HG02588 (cell line): ENCODE results near the gene KCNIP3.
"Not testable (repeated sequence)": the region's sequence is repeated elsewhere in the genome, so short reads cannot be mapped to it uniquely, and the experiment has no call there.

Experiments used
- ATAC-seq: cut with Tn5 transposase; IDR thresholded peaks from one replicate; pipeline ENCODE4 v1.9.1; 2021; ENCODE audit warnings: mild to moderate bottlenecking, moderate library complexity; ENCODE audit not compliant: unreplicated experiment

The KCNIP3 gene

DNA sequence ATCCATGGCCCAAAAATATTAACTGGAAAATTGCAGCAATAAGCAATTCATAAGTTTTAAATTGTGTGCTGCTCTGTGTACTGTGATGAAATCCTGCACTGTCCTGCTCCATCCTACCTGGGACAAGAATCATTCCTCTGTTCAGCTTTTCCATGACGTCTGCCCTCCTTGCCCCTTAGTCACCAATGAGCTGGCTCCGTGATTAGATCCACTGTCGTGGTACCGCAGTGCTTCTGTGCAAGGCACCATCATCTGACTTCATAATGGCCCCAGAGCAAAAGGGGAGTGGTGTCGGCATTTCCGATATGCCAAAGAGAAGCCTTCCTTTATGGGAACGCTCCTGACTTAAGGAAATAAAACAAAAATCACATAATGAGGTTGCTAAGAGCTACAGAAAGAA lies 101.9 kb downstream of the KCNIP3 start:
- ATAC-seq: no peak

DNA sequence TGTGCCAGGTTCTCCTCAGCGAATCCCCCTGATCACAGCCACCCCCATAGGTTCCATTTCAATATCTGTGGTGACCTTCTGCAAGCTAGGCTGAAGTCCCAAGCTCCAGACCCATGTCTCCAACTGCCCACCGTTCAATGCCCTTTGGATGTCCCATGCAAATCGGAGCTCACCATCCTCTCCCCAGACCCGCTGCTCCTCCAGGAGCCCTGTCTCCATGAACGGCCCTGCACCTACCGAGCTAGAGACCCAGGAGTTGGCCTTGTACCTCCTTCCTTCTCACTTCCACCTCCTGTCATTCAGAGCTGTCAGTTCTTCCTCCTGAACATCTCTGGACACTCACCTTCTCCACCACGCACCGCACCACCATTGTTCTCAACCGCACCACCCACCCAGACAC lies 104.3 kb downstream of the KCNIP3 start:
- ATAC-seq: no peak

DNA sequence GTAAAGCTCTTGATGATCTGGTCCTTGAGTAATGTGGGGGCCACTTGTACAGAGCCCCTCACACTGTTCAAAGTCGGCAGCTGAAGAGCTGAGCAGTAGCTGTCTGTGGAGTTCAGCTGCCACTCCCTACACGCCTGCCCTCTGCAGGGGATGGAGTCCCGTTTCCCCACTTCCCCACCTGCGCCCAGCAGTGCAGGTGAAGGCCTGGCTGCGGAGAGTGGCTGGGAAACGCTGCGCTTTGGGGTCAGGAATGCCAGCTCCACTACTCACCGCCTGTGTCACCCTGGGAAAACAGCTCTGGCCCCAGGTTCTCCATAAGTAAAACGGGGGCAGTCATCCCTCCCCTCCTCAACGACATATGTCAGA lies 104.8 kb downstream of the KCNIP3 start:
- ATAC-seq: peak; percentile 18

DNA sequence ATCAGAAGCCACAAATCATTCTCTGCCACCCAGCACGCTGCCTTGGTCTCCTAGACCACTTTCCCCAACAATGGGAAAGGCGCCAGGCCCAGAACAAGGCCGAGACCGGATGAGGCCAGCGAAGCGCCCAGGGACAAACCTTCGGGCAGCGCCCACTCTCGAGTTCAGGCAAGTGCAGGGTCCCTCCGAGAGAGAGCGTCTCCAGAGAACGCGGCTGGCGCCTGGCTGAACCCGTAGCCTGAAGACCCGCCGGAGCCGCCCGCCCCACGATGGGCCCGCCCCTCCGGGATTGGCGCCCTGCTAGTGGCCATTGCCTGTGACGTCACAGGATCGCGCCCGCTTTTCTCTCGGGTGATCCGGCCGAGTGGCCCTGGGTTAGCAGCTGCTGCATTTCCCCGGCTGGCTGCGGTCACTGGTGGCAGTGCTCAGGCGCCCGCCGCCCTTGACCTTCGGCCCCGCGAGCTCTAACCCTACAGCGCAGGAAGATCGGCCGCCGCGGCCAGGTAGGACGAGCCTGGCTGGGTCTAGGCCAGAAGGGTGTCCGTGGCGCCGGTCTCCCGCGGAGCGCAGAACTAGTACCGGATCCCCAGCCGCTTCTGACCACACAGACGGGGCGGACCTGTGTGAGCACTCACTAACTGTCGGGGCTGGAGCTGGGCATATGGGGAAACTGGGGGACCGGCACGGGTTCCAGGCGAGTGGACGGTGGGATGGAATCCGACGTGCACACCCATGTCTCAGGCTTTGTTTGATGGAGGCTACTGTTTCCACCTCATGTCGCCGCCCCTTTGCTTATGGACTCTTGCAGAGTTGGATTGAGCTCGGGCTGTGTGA lies 105.4 kb downstream of the KCNIP3 start, which contains the start of gene FAHD2A:
FAHD2A (plus strand) TSS at position 339 of the 834 bp plus-strand sequence. CDS start 2,851 bp downstream, outside the sequence.
- ATAC-seq: peak; percentile 96

- ATAC-seq: peak; percentile 25
These were observed 106.1 kb downstream of the KCNIP3 start for GRCh38 chr2:95403204-95403721.

DNA sequence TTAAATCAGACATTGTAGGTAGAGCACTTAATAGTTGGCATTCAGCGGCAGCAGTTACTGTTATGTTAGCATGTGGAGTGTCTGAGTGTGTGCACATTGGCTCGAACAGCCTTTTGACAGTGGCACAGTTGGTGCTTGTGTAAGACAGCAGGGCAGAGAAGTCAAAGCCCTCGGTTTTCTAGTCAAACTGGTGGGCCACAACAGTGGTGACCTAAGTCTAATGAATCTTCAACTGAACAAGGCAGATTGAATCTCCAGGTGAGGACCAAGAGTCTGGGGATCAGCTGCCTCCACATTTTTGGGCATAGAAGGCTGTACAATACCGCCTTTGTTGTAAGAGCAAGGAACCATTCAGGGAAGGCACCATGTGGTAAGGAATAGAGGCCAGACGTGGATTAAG lies 106.7 kb downstream of the KCNIP3 start:
- not testable (repeated sequence) for ATAC-seq

GRCh38 chr2:95404676-95405075 lies 107.5 kb downstream of the KCNIP3 start:
- ATAC-seq: not testable (repeated sequence)

- ATAC-seq: not testable (repeated sequence)
These were observed 114.1 kb downstream of the KCNIP3 start for GRCh38 chr2:95411239-95411638.

GRCh38 chr2:95414015-95414594 lies 117.0 kb downstream of the KCNIP3 start:
- peak; percentile 85 for ATAC-seq

- not testable (repeated sequence) for ATAC-seq
These were observed 118.0 kb downstream of the KCNIP3 start for GRCh38 chr2:95415138-95415537.

DNA sequence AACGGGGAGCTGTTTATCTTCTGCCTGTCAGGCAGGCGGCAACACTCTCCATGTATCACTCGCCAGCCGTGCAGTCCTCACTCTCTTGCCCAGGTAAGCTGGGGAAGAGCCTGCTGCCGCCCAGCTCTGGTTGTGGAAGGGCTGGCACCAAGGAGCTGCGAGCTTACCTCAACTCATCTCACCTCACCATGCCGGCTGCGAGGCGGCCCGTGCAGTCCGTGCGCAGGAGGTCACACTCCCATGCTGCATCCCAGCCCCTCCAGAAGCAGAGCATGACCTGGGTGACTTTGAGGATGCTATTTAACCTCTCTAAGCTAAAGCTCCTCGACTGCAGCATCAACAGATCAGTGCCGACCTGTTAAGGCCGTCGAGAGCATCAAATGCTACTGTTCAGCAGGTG lies 118.4 kb downstream of the KCNIP3 start:
- ATAC-seq: not testable (repeated sequence)

DNA sequence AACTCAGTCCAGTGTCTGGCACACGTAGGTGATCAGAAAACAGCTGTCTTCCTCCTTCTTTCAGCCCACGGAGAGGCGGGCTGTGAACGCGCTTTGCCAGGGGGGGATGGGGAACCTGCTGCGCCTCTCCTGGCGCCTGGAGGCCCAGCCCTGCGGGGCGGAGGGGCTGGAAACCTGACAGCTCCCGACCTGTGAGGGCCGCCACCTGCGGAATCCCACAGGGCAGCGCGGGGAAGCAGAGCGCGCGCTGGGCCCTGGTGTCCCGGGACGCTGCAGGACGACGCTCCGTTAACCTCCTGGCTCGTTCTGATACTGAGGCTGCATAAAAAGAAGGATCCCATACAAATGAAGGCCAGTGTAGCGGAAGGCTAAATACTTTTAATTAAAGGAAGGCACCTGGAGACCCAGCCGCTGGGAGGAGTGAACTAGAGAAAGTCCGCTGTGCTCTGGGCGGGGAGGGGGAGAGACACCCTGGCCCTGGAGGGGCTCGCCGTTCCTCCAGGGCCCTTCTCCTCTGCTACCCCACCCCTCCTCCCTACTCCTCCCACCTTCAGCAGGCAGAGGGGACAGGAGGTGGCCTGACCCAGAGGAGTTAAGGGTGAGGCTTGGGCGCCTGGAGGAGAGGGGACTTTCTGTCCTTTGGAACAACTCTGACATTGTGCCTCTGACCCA lies 130.2 kb downstream of the KCNIP3 start:
- not testable (repeated sequence) for ATAC-seq

DNA sequence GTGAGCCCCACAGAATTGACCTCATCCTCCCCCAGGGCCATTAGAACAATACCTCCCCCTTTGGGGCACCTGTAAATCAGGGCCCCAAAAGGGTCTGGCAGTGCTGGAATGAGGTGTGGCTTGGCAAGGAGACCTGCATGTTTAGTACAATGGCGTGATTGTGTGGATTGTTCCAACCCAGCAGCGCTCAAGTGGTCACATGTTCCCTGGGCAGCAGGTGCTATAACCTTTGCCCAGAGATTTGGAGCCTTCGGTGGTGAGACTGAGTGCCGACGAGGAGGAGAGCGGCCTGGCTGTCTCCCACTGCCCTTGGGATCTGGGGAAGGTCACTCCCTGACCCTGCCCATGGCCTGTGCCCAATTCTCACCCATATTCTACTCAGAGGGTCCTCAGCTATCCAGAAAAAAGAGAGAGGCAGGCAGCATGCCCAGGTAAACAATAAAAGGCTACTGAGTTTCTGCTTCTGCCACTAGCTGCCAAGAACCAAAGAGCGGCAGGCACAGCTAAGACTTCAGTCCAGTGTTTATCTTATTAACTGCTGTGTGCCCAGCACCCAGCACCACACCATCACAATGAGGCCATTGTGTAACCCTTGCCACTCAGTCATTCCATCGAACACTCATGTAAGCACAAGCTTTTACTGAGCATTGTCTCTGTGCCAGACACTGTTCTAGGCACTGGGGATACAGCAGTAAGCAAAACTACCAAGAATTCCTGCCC lies 132.8 kb downstream of the KCNIP3 start:
- not testable (repeated sequence) for ATAC-seq

GRCh38 chr2:95433373-95433772 lies 136.2 kb downstream of the KCNIP3 start:
- not testable (repeated sequence) for ATAC-seq

GRCh38 chr2:95433973-95434372 lies 136.8 kb downstream of the KCNIP3 start:
- not testable (repeated sequence) for ATAC-seq

GRCh38 chr2:95434507-95435076 lies 137.4 kb downstream of the KCNIP3 start:
- ATAC-seq: not testable (repeated sequence)

GRCh38 chr2:95435162-95435871 lies 138.2 kb downstream of the KCNIP3 start:
- ATAC-seq: not testable (repeated sequence)
